HS-5 (cell line): Measurements from ENCODE around the gene MOB3B.

ENCODE experiments used
- DNase-seq: peaks from one replicate; pipeline ENCODE4 v3.0.0-alpha.2; 2012; ENCODE audit warnings: low read depth

Gene MOB3B

DNA sequence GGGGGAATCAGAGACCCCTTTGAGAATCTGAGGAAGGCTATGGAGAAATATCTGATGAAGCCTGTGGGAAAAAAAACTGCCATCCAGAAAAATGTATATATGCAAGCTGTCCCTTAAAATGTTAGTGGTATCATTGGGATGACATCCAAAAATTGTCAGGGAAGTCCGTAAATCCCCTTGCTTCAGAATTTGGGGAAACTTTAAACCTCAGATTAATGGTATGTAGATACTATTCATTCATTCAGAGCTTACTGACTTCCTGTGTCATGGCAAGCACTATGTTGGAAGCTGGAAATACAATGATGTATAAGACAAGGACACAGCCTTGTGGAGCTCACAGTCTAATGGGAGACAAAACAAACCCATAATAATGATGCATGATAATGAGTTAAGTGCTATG is 10.9 kb upstream of the MOB3B start:
- DNase-seq = no peak

GRCh38 chr9:27539479-27540441 is 10.1 kb upstream of the MOB3B start:
- DNase-seq = peak; percentile 35

DNA sequence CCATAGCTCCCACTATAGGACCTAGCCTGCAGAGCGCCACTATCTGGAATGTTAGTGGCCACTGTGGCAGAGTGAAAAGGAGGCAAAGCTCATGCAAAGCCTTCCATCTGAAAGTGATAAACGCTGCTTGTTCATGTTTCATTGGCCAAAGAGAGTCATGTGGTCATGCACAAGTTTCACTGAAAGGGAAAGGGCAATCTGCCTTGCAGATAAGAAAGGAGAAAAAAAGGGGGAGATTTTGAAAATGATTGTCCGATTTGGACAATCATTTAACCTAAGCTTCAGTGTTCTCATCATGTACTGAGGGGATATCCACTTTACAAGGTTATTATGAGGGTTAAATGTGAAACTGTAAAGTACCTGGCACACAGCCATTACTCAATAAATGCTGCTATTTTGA is 9.0 kb upstream of the MOB3B start:
- no peak for DNase-seq

DNA sequence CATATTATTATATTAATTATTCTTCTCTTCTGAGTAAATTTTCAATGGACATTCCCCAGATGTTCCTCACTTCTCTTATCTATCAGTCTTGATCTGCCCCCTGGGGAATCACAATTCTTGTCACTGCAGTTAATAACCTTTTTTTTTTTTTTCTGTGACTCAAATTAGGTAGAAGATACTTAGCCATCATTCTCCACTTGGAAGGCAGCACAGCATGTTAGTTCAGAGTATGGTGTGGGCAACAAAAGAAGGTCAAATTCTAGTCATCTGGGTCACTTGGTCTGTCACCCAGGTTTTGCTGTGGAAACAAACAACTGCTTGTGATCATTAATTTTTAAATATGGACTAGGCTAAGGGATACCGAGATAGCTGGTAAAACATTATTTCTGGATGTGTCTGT is 8.1 kb upstream of the MOB3B start:
- no peak for DNase-seq

DNA sequence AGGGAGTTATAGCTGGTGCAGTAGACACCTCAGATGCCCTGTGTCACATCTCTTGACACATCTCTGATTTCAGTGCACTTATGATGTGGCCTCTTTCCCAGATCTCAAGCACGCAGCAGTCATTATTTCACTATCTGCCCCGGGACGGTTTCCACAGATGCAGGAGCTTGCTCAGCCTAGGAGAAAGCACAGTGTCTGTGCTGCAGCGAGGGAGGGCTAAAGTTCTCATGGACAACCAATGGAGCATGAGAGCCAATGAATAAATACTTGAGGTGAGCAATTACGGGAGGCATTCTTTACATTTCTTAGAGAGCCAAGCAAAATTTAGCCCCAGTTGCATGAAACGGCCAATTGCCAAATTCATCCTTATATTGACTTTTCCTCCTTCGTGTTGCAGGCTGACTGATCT is 7.4 kb upstream of the MOB3B start:
- no peak for DNase-seq

DNA sequence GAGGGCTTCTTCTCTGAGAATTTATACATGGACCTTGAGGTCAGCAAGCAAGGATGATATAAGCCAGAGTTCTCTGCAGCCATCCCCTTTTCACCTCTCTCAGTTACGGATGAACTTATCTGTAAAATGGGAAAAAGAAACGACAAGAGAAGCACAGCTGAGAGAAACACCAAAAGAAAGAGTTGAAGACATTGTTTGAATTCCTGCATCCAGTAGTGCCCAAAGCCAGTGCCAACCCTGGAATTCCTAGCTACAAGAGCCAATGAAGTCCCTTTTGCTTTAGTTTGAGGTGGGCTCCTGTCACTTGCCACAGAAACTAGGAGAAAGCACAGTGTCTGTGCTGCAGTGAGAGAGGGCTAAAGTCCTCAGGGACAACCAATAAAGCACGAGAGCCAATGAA is 6.6 kb upstream of the MOB3B start:
- DNase-seq = no peak

DNA sequence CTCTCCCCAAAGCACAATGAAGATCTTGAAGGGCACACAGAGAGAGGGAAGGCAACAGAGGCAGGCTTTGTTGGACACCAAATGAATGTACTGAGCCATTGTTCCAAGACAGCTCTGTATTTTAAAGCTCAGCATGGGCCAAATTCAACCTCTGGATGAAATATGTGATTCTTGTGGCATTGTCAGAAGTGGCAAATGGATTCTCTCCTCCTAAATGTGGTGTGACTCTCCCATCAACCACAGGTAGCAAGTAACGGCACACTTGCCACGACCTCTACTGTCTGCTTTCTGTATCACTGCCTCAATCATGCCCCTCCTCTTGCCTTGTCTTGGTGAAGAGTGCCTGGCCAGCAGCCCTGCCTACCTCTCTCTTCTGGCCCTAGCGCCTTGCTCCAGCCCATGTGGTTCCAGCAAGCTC is 6.1 kb upstream of the MOB3B start:
- no peak for DNase-seq

DNA sequence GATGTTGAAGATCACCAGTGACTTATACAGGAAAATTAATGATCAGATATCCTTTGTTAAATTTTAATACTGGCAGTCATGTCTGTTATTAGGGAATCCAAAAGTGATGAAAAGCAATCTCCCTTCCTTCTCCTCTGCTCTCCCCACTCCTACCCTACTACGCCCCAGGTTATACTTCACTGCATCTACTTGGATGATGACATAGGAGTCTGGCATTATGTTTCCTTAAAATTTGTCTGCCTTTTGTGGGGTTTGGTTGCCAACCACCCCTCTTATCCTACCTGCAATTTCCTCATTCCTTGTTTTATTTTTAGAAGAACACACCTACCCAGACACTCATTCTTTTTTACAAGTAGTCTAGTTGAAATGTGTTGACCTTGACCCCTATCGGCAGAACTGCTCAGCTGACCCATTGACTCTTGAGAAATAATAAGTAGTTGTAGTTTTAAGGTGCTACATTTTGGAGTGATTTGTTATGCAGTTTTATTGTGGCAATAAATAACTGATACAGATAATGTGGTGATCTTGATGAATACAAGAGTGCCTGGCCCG is 5.1 kb upstream of the MOB3B start:
- DNase-seq = no peak

DNA sequence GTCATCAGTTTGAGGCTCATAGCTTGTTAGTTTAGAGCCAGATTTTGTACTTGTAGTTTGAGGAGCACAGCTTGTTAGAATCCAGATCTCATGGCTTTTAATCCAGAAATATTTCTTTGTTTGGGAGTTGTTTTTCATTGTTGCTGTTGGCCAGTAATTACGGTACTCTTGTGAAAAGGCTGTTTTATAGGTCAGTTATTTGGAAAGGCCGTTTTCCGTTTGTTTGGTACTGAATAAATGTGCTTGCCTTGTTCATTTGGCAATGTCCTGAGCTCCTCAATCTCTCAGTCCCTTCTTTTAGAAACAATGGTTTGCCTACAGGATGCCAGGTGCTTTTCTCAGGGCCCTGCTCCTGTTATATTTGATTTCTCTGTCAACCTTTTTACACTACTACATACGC is 4.5 kb upstream of the MOB3B start:
- DNase-seq = no peak

GRCh38 chr9:27533311-27533710 is 3.7 kb upstream of the MOB3B start:
- no peak for DNase-seq

DNA sequence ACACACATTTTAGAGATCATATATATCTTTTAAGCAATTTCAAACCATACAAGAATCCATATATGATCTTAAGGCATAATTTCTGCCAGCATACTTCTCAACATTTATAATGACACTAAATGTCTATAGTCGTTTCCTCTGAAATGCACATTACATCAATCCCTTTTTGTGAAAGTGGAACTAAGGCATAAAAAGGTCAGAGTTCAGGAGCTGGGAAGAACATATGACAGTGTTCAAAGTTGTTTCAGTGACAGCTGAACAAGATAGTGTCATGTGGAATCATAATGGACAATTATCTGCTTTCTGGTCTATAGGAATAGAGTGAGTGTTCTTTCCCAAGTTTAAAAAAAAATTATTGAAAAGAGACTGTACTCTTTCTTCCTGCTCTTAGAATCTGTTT is 2.4 kb upstream of the MOB3B start:
- no peak for DNase-seq

DNA sequence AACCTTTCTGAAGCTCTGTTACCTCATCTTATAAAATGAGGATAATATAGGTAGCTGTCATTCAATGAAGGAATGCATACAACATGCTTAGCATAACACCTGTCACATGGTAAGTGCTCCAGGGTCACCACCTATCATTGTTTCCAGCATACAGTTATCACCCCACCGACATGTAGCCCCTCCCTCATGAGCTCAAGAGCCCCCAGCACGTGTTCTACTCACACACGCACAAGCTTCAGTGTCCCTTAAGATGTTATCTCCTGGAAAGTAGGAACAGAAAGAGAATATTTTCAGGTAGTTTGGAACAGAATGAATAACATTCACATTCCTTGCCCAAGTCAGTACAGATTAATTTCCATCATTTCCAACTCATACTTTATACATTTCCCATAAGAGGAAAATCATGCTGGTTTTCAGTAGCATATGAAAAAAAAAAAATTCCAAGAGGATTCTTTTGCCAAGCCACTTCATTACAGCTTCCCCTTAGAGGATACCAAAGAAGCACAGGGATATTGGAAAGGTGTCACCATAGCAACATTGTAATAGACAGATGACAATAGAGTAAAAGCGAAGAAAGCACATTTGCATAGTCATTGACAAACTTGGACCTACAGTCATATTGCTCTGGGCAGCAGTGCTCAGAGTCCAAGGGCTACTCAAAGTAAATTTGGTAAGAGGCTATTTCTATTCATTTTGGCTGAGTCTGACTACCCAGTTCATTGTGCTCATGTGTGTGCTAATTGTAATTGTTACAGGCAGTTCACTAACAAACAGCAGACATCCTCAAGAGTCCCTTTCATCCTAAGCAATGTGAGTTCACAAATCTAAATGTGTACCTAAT is 1.5 kb upstream of the MOB3B start:
- DNase-seq = no peak

DNA sequence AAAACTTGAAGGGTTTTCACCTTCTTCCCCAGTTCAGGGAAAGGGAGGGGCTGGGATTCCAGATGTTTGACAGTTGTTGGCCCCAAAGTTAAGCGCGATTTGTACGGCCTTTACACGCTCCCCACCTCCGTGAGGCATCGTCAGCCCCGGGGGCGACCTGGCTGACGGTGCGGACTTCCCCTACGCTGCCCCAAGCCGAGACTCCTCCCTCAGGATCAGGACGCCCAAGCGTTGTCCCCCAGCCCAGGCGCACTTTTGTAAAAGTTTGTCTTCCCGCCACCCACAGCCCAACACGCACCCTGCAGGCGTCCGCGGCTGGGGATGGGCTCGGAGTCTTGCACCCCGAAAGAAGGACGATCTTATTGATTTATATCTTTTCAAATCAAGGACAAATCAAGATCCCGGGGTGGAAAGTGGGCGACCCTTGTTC is 713 bp downstream of the MOB3B start:
- no peak for DNase-seq

GRCh38 chr9:27528076-27528885 is 1.3 kb downstream of the MOB3B start:
- DNase-seq = no peak

GRCh38 chr9:27527702-27528075 is 1.9 kb downstream of the MOB3B start:
- no peak for DNase-seq

- no peak for DNase-seq
Observed at GRCh38 chr9:27524236-27524635, 5.4 kb downstream of the MOB3B start, which contains the start of gene IFNK. Gene IFNK, plus strand, starts transcription at chr9:27524290. Its CDS starts 47 bp downstream, at chr9:27524337.

DNA sequence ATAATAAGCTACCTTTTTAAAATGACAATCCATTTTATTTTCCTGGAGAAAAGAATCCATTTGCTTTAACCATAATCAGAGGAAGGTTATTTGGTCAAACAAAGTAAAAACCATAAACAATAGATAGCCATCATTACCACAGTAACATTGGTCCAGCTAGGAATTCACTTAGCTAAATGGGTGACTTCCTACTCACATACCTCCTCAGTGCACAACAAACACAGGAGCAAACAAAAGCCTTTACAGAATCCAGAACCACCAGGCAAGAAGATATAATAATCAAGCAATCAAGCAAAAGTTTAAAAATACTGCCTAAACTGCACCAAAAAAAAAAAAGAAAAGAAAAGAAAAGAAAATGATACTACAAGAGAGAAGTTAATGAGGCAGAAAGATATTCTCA is 6.5 kb downstream of the MOB3B start:
- no peak for DNase-seq

- DNase-seq = no peak
Observed at GRCh38 chr9:27520986-27521385, 8.6 kb downstream of the MOB3B start.

- peak; percentile 56 for DNase-seq
Observed at GRCh38 chr9:27519466-27520465, 9.8 kb downstream of the MOB3B start.

DNA sequence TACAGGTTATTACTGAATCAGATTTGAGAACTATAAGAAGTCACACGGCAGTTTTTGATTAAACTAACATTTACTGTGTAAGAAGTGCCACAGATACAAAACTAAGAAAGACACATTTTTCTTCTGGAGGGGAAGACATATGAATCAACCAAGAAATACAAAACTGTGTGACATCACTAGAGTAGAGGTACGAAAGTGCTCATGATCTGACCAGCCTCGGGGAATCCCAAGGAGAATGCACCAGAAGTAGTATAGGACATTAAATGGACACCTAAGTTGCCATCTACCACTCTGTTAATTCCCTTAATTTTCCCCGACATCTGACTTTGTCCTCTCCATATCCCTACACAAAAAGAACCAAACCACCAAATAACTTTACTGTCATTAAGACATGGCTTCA is 10.8 kb downstream of the MOB3B start:
- DNase-seq = no peak

DNA sequence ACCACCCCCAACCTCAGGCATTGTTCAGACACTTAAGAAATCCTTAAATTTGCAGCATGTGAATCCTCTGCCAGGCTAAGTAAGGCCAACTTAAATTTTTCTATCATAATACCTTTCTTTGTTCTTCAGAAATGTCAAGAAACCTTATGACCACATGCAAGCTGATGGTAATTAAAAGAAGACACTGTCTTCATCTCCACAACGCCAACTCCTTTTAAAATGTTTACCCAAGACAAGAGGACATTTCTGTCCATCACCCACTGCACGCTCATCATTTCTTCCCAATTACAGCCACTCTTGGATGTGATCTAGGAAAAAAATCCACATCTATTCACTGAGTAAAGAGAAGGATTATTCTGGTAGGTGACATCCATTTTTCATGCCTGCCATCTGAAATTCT is 11.6 kb downstream of the MOB3B start:
- no peak for DNase-seq
